ENCODE measurements around the gene TTLL11.

Gene TTLL11

GRCh38 chr9:121773286-121773953 is 319.7 kb downstream of the TTLL11 start:
- DNase-seq (ENCODE audit: low read depth) = no peak

- DNase-seq (ENCODE audit: low read depth) = no peak
Observed at GRCh38 chr9:121772600-121773285, 320.4 kb downstream of the TTLL11 start.
